Suppressor macrophage (primary cell): Measurements from ENCODE around the gene TBC1D5.

ENCODE experiments used
- DNase-seq, 4 experiments: peaks; one replicate each; pipeline ENCODE4 v3.0.0-alpha.2; 2020 to 2022

Gene TBC1D5

GRCh38 chr3:17589888-17590287 lies 152.5 kb downstream of the TBC1D5 start:
- no peak for DNase-seq

- no peak for DNase-seq
Observed at GRCh38 chr3:17588422-17588821, 154.0 kb downstream of the TBC1D5 start.

- DNase-seq = no peak
Observed at GRCh38 chr3:17585394-17586325, 156.8 kb downstream of the TBC1D5 start.

- no peak for DNase-seq
Observed at GRCh38 chr3:17584066-17584465, 158.4 kb downstream of the TBC1D5 start.

- peak in 3 of 4 experiments; percentile 4 to 9 (median 8) for DNase-seq
Observed at GRCh38 chr3:17583530-17583929, 158.9 kb downstream of the TBC1D5 start.

GRCh38 chr3:17581421-17582080 lies 160.9 kb downstream of the TBC1D5 start:
- DNase-seq = no peak

GRCh38 chr3:17580901-17581300 lies 161.5 kb downstream of the TBC1D5 start:
- peak in 3 of 4 experiments; percentile 5 to 28 (median 20) for DNase-seq

GRCh38 chr3:17579289-17580031 lies 163.0 kb downstream of the TBC1D5 start:
- peak in 1 of 4 experiments; percentile 10 for DNase-seq

GRCh38 chr3:17577796-17578520 lies 164.5 kb downstream of the TBC1D5 start:
- no peak for DNase-seq

GRCh38 chr3:17573396-17573795 lies 169.0 kb downstream of the TBC1D5 start:
- no peak for DNase-seq

GRCh38 chr3:17571686-17572085 lies 170.7 kb downstream of the TBC1D5 start:
- DNase-seq = no peak

GRCh38 chr3:17562845-17563244 lies 179.6 kb downstream of the TBC1D5 start:
- no peak for DNase-seq

- DNase-seq = no peak
Observed at GRCh38 chr3:17558565-17558964, 183.9 kb downstream of the TBC1D5 start.

GRCh38 chr3:17557749-17558463 lies 184.5 kb downstream of the TBC1D5 start:
- DNase-seq = no peak

- no peak for DNase-seq
Observed at GRCh38 chr3:17555525-17555924, 186.9 kb downstream of the TBC1D5 start.

- DNase-seq = no peak
Observed at GRCh38 chr3:17554078-17554477, 188.4 kb downstream of the TBC1D5 start.

GRCh38 chr3:17553080-17553479 lies 189.4 kb downstream of the TBC1D5 start:
- no peak for DNase-seq

GRCh38 chr3:17552351-17552750 lies 190.1 kb downstream of the TBC1D5 start:
- no peak for DNase-seq

- no peak for DNase-seq
Observed at GRCh38 chr3:17551895-17552294, 190.5 kb downstream of the TBC1D5 start.

GRCh38 chr3:17551333-17551732 lies 191.1 kb downstream of the TBC1D5 start:
- DNase-seq = no peak

- no peak for DNase-seq
Observed at GRCh38 chr3:17550624-17551023, 191.8 kb downstream of the TBC1D5 start.
